K562 (cell line): ENCODE results near the gene RC3H2. TPM values are rescaled to one million over a fixed set of nuclear protein-coding genes. Genes with fewer than 3 reads are reported as not detected.

Source experiments
- ATAC-seq: fragments of 200-7000 bp; cut with Tn5 transposase; 3 replicates; pipeline ENCODE4 v1.9.1; 2020; ENCODE audit warnings: moderate library complexity
- BruUV-seq: library from RNA; stranded (reverse); fragments of 400-500 nt; replicated peaks from 2 replicates; lab custom pipeline; 2021; lab: Mats Ljungman, UMichigan
- CTCF ChIA-PET: fragments of 300-600 bp; formaldehyde crosslinking; extraction: SDS; loops from one replicate; lab custom pipeline; 2021; ENCODE audit warnings: low intra/inter-chr PET ratio; lab: Yijun Ruan, JAX
- POLR2A ChIA-PET: fragments of 300-600, 350-650 bp; sonication (Branson Sonifier 250); formaldehyde crosslinking; extraction: SDS; loops from one replicate; lab custom pipeline; 2021; ENCODE audit warnings: antibody characterized with exemption, inconsistent platforms; lab: Yijun Ruan, JAX
- DNase-seq, 4 experiments: peaks; one replicate each; pipeline versions ENCODE4 v3.0.0 to v3.0.0-alpha.2; 2011 to 2018; ENCODE audit warnings: low spot score in 3 of 4, mixed read lengths in 3 of 4; ENCODE audit errors: extremely low read depth in 1 of 4
- FAIRE-seq: peaks from 2 replicates; lab custom pipeline; 2011; peaks lifted over from hg19 to GRCh38; lab: Jason Lieb, UNC
- H2AFZ ChIP-seq: 2 replicates; pipeline ENCODE4 v1.6.0; 2011; ENCODE audit warnings: low read depth, low read length, control low read depth, inconsistent platforms
- H3K27ac ChIP-seq: fragments of 200-600 bp; 3 replicates; pipeline ENCODE4 v1.8.0; 2011; ENCODE audit warnings: low read depth, mild to moderate bottlenecking, control low read depth, inconsistent platforms, low read length, moderate library complexity, mixed read lengths; ENCODE audit errors: extremely low read depth
- H3K27me3 ChIP-seq, 2 experiments: fragments of 300-600 bp in 1 of 2; 2 replicates in 1 of 2; 3 replicates in 1 of 2; pipeline versions ENCODE4 v1.6.0 to v1.8.0; 2011; ENCODE audit warnings: inconsistent platforms in 2 of 2, low read length in 2 of 2, mild to moderate bottlenecking in 1 of 2, mixed read lengths in 1 of 2, moderate library complexity in 1 of 2; ENCODE audit not compliant: control insufficient read depth in 2 of 2, insufficient read depth in 2 of 2
- H3K36me3 ChIP-seq: fragments of 300-600 bp; 3 replicates; pipeline ENCODE4 v1.8.0; 2011; ENCODE audit warnings: mild to moderate bottlenecking, low read length, inconsistent platforms; ENCODE audit not compliant: control insufficient read depth, insufficient read depth
- H3K4me1 ChIP-seq, 2 experiments: fragments of 200-600 bp in 1 of 2; replicated peaks in 1 of 2; 2 replicates in 1 of 2; 3 replicates in 1 of 2; pipeline versions ENCODE4 v1.5.1 to v1.8.0; 2011; ENCODE audit warnings: inconsistent platforms in 2 of 2, low read length in 2 of 2, mild to moderate bottlenecking in 1 of 2, mixed read lengths in 1 of 2, moderate library complexity in 1 of 2; ENCODE audit not compliant: control insufficient read depth in 2 of 2, insufficient read depth in 2 of 2
- H3K4me2 ChIP-seq: 2 replicates; pipeline ENCODE4 v1.6.1; 2011; ENCODE audit warnings: low read length, control low read depth, inconsistent platforms, mixed read lengths; ENCODE audit not compliant: insufficient read depth
- H3K4me3 ChIP-seq: fragments of 200-600 bp; sonication (generic), shearing (Covaris generic); 2 replicates; pipeline ENCODE4 v1.5.1; 2016; ENCODE audit warnings: control low read depth, inconsistent platforms
- H3K79me2 ChIP-seq: fragments of 200-600 bp; 3 replicates; pipeline ENCODE4 v1.8.0; 2011; ENCODE audit warnings: low read length, inconsistent platforms; ENCODE audit not compliant: control insufficient read depth, insufficient read depth
- H3K9ac ChIP-seq, 2 experiments: 2 replicates each; pipeline versions ENCODE4 v1.6.0 to v1.6.1; 2011; ENCODE audit warnings: low read depth in 2 of 2, low read length in 2 of 2, control low read depth in 1 of 2, inconsistent platforms in 1 of 2, mild to moderate bottlenecking in 1 of 2, mixed read lengths in 1 of 2; ENCODE audit not compliant: insufficient read depth in 1 of 2
- H3K9me1 ChIP-seq: one replicate; pipeline ENCODE4 v1.6.0; 2011; ENCODE audit warnings: inconsistent platforms, mild to moderate bottlenecking, low read length, moderate library complexity; ENCODE audit not compliant: control insufficient read depth, insufficient read depth
- H3K9me3 ChIP-seq: replicated peaks from 2 replicates; pipeline ENCODE4 v1.5.1; 2011; ENCODE audit warnings: low read depth, low read length, inconsistent platforms; ENCODE audit not compliant: control insufficient read depth, insufficient read depth
- H4K20me1 ChIP-seq: replicated peaks from 2 replicates; pipeline ENCODE4 v1.6.1; 2011; ENCODE audit warnings: low read length, inconsistent platforms, mixed read lengths; ENCODE audit not compliant: control insufficient read depth, insufficient read depth
- ATF1 ChIP-seq, 2 experiments: fragments of 450-650 bp in 1 of 2; IDR thresholded peaks; 2 replicates each; pipeline ENCODE4 v1.6.1; 2016; ENCODE audit warnings: missing compliant biosample characterization in 1 of 2, missing genetic modification characterization in 1 of 2
- E2F3 ChIP-seq: fragments of 250-450 bp; sonication (Bioruptor Pico); IDR thresholded peaks from 2 replicates; pipeline ENCODE4 v1.4.0; 2020; ENCODE audit warnings: mild to moderate bottlenecking
- NR2F6 ChIP-seq: fragments of 450-650 bp; formaldehyde crosslinking; IDR thresholded peaks from 2 replicates; pipeline ENCODE4 v1.4.0; 2020; ENCODE audit warnings: mild to moderate bottlenecking
- PHB2 ChIP-seq: fragments of 450-650 bp; IDR thresholded peaks from 2 replicates; pipeline ENCODE4 v1.6.1; 2017; ENCODE audit warnings: low read depth
- STAT5B ChIP-seq: fragments of 250-450 bp; sonication (Bioruptor Pico); IDR thresholded peaks from 2 replicates; pipeline ENCODE4 v1.8.0; 2021; ENCODE audit warnings: mild to moderate bottlenecking, inconsistent platforms
- TAF7 ChIP-seq: fragments of 450-650 bp; IDR thresholded peaks from 2 replicates; pipeline ENCODE4 v1.6.1; 2016; ENCODE audit warnings: missing genetic modification characterization, missing compliant biosample characterization
- TRIM24 ChIP-seq, 2 experiments: fragments of 450-650 bp; IDR thresholded peaks; 2 replicates each; pipeline ENCODE4 v1.6.1; 2016
- ZBTB7A ChIP-seq: IDR thresholded peaks from 2 replicates; pipeline ENCODE4 v1.6.1; 2011; ENCODE audit warnings: low read depth, mild to moderate bottlenecking, low read length, moderate library complexity, borderline replicate concordance; ENCODE audit not compliant: control insufficient read depth
- ZFP30 ChIP-seq: fragments of 250-450 bp; sonication (Bioruptor Pico); IDR thresholded peaks from 2 replicates; pipeline ENCODE4 v1.8.0; 2022; ENCODE audit warnings: moderate library complexity, mild to moderate bottlenecking, inconsistent platforms, borderline replicate concordance
- ZNF668 ChIP-seq: fragments of 250-450 bp; sonication (Bioruptor Pico); IDR thresholded peaks from 2 replicates; pipeline ENCODE4 v1.8.0; 2022; ENCODE audit warnings: mild to moderate bottlenecking, inconsistent platforms
- WGBS: fragments of 100-300 bp; shearing (Covaris generic); methylation state at CpG from one replicate; pipeline ENCODE4 v1.1.6; 2016; ENCODE audit warnings: low coverage, mixed read lengths; ENCODE audit not compliant: insufficient coverage; ENCODE audit errors: missing lambda C conversion rate; 5-methylcytosine and 5-hydroxymethylcytosine counted together
- in situ Hi-C: fragments of 300-500 bp; cut with MboI; formaldehyde crosslinking; loops from 4 replicates; pipeline ENCODE4 v1.15.0; 2018; ENCODE audit warnings: inconsistent platforms, mixed read lengths
- intact Hi-C: fragments of 100-400 bp; cut with micrococcal nuclease; formaldehyde crosslinking; loops from 2 replicates; pipeline ENCODE4 v1.14.2; 2022
- polyA plus RNA-seq, 8 experiments: library from polyadenylated mRNA; depleted of rRNA in 4 of 8; stranded (reverse) in 5 of 8; unstranded in 3 of 8; fragments of >200 nt; fragmentation: Nextera tagmentation in 2 of 8; fragmentation: Illumina TruSeq in 1 of 8; extraction: Ambion mirVana in 2 of 8; extraction: Trizol in 1 of 8; gene quantifications; 2 replicates each; pipeline versions ENCODE4 v1.2.1 to v1.2.3, GENCODE V29; 2011 to 2014; ENCODE audit warnings: inconsistent platforms in 1 of 8, missing spikeins in 1 of 8
- total RNA-seq, 7 experiments: library from RNA; depleted of rRNA in 6 of 7; stranded (reverse); fragments of >200 nt in 6 of 7; fragmentation: Illumina TruSeq in 2 of 7; extraction: Trizol in 2 of 7; gene quantifications; 2 replicates each; pipeline versions ENCODE4 v1.2.1 to v1.2.3, GENCODE V29; 2011 to 2021; ENCODE audit warnings: low replicate concordance in 1 of 7

The RC3H2 gene
- total and polyA plus RNA-seq, 9 of the 15 experiments (the other 6 are each of a cell fraction or from before 2014, with no cell fraction given): 5.6 to 35.4 (median 18.6) TPM

GRCh38 chr9:122897969-122898368 is 7.2 kb downstream of the RC3H2 start:
- Histone ChIP-seq H3K4me3 (no peak overlapping the region), H3K4me1 (peaks cover 3% of the 10 kb centered on the region in 2 experiments; a peak in 2 of 5 replicates), H3K36me3 (peaks cover 52% of the 10 kb centered on the region), H3K9ac (no peak overlapping the region), H4K20me1 (no peaks in the 10 kb centered on the region), H2AFZ (no peak overlapping the region), H3K79me2 (peaks cover 62% of the 10 kb centered on the region), H3K4me2 (no peak overlapping the region), H3K27me3 (no peaks in the 10 kb centered on the region), H3K27ac (no peak overlapping the region), H3K9me1 (no peaks in the 10 kb centered on the region), H3K9me3 (no peaks in the 10 kb centered on the region)
- CTCF ChIA-PET: no interaction called here
- FAIRE-seq (no peak), DNase-seq (no peak), ATAC-seq (no peak)
- in situ Hi-C loops (no loop called here), intact Hi-C loops (no loop called here)
- TF ChIP-seq ZBTB7A (no peak), ZFP30 (no peak), TAF7 (no peak), TRIM24 (IDR thresholded peaks at IDR 0.05) (no peak), E2F3 (CRISPR knock-in tag) (no peak), PHB2 (no peak), ATF1 (CRISPR knock-in tag; IDR thresholded peaks at IDR 0.05) (no peak), ATF1 (tag; IDR thresholded peaks at IDR 0.05) (no peak), ZNF668 (CRISPR knock-in tag) (no peak), STAT5B (no peak), NR2F6 (CRISPR knock-in tag) (no peak)
- POLR2A ChIA-PET: interaction anchor here (0.5 to 1.0 kb wide), 4 partner anchors 8 to 452 kb away, joined by 3 to 4 read pairs (median 4); no protein-coding TSS in a partner anchor
- 100% methylated on average over 1 of the region's 1 CpG for whole genome bisulfite sequencing
- no TSS peak for BruUV-seq
